ENCODE measurements around the gene APBA2.

Gene APBA2

DNA sequence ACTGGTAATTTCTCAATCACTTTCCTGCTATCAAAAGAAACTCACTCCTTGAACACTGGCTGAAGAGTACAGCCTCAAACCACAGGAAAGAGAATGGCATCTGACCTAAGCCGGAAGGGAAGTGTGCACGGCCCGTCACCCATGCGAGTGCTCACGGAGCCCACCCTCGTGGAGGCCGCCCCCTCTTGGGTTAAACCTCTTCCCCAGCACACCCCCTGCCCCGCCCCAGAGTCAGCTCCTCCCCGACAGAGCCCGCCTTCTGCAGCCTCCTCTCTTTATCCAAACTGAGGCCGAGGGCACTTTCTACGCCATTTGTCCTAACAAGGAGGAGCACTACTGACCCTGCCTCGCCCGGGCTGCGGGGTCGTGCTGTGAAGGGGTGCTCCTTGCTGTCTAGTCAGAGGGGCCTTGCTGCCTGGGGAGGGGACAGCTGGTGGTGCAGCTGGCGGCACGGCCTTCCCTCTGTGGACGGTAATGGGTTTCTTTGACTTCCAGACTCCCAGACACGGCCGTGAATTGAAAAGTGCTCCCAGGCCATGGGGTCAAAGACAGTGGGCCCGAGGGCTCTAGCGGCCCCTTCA is 246.2 kb downstream of the APBA2 start:
- no peak overlapping the region for H3K4me3 ChIP-seq (ENCODE audit: low read depth, low read length)
- TF ChIP-seq, protein P1, sequence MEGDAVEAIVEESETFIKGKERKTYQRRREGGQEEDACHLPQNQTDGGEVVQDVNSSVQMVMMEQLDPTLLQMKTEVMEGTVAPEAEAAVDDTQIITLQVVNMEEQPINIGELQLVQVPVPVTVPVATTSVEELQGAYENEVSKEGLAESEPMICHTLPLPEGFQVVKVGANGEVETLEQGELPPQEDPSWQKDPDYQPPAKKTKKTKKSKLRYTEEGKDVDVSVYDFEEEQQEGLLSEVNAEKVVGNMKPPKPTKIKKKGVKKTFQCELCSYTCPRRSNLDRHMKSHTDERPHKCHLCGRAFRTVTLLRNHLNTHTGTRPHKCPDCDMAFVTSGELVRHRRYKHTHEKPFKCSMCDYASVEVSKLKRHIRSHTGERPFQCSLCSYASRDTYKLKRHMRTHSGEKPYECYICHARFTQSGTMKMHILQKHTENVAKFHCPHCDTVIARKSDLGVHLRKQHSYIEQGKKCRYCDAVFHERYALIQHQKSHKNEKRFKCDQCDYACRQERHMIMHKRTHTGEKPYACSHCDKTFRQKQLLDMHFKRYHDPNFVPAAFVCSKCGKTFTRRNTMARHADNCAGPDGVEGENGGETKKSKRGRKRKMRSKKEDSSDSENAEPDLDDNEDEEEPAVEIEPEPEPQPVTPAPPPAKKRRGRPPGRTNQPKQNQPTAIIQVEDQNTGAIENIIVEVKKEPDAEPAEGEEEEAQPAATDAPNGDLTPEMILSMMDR (IDR thresholded peaks at IDR 0.05; ENCODE audit: low read depth, low read length, missing control alignments), result no peak
- DNase-seq (ENCODE audit: low read depth), result no peak
- in situ Hi-C loops (cut with HindIII; ENCODE audit: low sequenced_read_pairs), result no loop called here

DNA sequence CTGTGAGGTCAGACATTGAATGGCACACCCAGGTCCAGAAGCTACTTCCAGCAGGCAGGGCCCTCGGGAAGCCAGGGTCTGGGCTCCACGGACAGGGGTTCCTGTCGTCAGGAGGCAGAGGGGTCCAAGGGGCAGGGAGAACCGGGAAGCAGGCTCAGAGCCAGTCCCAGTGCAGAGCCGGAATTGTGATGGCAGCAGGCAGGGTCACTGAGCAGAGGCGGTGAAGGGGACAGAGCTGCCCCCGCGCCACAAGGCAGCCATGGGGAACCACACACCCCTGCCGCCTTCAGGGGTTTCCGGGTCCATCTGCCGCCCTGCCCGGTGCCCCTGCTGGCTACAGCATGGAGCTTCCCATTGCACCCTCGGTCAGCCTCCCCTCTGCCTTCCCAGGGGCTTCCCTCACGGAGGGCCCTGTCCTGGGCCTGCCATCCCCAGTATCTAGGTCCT is 247.0 kb downstream of the APBA2 start:
- no peak overlapping the region for H3K4me3 ChIP-seq (ENCODE audit: low read depth, low read length)
- TF ChIP-seq, protein P1 (IDR thresholded peaks at IDR 0.05; ENCODE audit: low read depth, low read length, missing control alignments), result no peak
- no peak for DNase-seq (ENCODE audit: low read depth)
- in situ Hi-C loops (cut with HindIII; ENCODE audit: low sequenced_read_pairs), result no loop called here

DNA sequence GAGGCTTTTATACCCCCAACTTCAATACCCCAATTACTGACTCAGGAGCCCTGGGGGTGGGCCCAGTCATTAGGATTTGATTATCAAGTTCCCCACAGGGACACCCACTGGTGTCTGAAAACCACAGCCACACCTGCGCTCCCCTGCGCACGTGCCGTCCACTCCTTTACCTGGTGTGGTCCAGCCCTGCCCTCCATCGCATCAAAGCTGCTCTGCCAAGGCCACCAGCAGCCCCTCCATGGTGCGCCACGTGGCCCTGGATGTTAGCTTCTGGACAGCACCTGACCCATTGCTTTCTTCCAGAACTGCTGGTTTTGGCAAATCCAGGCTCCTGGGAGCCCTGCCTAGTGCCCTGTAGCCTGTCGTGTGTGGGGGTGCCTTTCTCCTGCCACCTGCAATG is 247.5 kb downstream of the APBA2 start:
- no peak overlapping the region for H3K4me3 ChIP-seq (ENCODE audit: low read depth, low read length)
- TF ChIP-seq, protein P1 (IDR thresholded peaks at IDR 0.05; ENCODE audit: low read depth, low read length, missing control alignments), result no peak
- DNase-seq (ENCODE audit: low read depth), result no peak
- in situ Hi-C loops (cut with HindIII; ENCODE audit: low sequenced_read_pairs), result no loop called here

DNA sequence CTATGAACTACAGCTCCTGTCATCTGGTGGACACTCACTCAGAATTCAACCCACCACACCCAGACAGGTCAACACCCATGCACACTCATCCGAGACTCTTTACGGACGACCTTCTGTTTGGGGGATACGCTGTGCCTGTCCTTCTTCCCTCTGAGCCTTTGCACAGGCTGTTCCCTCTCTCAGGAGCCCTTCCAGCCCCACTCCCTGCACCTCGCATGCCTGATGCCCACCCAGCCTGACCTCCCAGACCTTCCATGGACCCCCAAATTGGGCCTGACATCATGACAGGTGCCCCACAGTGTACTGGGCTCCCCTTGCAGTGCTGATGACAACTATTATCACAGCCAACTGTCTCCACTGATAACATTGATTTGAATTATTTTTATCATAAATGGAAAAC is 248.0 kb downstream of the APBA2 start:
- no peak for DNase-seq (ENCODE audit: low read depth)
- TF ChIP-seq, protein P1 (IDR thresholded peaks at IDR 0.05; ENCODE audit: low read depth, low read length, missing control alignments), result no peak

DNA sequence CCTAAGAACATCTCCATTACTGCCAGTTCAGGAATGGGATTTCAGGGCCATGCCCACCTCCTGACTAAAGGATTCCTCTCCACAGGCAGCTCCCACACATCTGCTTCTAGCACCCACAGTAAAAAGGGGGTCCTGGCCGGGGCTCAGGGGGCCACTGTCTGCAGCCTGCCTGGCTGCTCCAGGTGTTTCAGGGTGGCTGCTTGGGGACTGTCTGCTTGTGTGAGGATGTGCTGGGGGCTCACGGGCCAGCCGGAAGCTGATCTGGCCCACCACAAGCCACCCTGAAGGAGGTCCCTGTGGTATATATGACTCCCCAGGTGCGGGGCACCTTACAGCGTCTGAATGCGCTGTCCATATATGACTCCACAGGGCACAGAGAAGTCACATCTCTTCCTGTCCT is 248.5 kb downstream of the APBA2 start:
- in situ Hi-C loops (cut with HindIII; ENCODE audit: low sequenced_read_pairs), result no loop called here
- no peak overlapping the region for H3K4me3 ChIP-seq (ENCODE audit: low read depth, low read length)
- no peak for DNase-seq (ENCODE audit: low read depth)
- TF ChIP-seq, protein P1 (IDR thresholded peaks at IDR 0.05; ENCODE audit: low read depth, low read length, missing control alignments), result no peak

More for the DNA sequence above, 248.0 kb downstream of the APBA2 start:
- in situ Hi-C loops (cut with HindIII; ENCODE audit: low sequenced_read_pairs), result no loop called here
- H3K4me3 ChIP-seq (ENCODE audit: low read depth, low read length), result no peak overlapping the region

DNA sequence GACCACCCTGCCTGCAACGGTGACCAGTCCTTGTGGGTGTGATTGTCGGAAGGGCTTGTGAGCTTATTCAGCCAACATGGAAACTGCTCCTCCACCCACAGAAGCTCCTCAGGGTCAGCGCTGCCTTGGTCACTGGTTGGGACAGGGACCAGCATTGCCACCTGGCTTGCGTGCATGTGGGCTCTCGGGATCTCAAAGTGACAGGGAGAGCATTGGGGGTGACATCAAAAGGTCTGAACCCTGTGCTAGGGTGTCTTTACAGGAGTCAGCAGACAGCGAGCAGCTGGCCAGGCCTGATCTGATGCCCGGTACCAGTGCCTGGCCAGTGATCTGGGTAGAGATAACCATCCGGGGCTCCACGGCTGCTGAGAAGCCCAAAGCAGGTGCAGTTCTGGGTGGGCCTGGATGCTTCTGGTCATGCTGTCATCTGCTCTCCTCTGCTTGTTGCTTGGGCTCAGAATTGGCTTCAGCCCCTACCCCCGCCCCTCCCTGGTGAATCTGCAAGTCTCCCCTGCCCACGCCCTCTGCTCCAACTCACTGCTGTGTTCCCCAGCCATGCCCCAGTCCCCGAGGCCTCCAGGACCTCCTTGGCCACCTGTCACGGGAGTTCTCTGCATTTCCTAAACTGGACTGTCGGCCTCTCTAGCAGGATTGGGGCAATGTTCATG is 249.0 kb downstream of the APBA2 start:
- no peak overlapping the region for H3K4me3 ChIP-seq (ENCODE audit: low read depth, low read length)
- in situ Hi-C loops (cut with HindIII; ENCODE audit: low sequenced_read_pairs), result no loop called here
- TF ChIP-seq, protein P1 (IDR thresholded peaks at IDR 0.05; ENCODE audit: low read depth, low read length, missing control alignments), result no peak
- no peak for DNase-seq (ENCODE audit: low read depth)
